T-helper 9 cell (primary cell): ENCODE measurements around the gene PIGL.
"Not testable (repeated sequence)": the region's sequence is repeated elsewhere in the genome, so short reads cannot be mapped to it uniquely, and the experiment has no call there.

ENCODE experiments used
- DNase-seq: peaks from one replicate; pipeline ENCODE4 v3.0.0-alpha.2; 2020

Gene PIGL

DNA sequence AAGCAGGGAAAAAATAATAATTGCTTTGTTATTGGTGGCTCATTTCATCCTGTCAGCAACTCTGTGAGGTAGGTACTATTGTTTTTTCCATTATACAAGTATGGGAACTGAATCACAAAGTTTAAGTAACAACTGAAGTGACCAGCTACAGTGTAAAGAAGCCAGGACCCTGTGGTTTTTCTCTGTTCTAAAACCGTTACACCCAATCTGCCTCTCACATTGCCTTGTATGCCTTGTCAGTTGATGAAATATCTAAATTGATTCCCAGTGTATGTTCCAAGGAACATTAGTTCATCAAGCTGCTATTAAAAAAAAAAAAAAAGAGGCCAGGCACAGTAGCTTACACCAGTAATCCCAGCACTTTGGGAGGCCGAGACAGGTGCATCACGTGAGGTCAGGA, 5.4 kb downstream of the PIGL start:
- DNase-seq, result no peak

DNA sequence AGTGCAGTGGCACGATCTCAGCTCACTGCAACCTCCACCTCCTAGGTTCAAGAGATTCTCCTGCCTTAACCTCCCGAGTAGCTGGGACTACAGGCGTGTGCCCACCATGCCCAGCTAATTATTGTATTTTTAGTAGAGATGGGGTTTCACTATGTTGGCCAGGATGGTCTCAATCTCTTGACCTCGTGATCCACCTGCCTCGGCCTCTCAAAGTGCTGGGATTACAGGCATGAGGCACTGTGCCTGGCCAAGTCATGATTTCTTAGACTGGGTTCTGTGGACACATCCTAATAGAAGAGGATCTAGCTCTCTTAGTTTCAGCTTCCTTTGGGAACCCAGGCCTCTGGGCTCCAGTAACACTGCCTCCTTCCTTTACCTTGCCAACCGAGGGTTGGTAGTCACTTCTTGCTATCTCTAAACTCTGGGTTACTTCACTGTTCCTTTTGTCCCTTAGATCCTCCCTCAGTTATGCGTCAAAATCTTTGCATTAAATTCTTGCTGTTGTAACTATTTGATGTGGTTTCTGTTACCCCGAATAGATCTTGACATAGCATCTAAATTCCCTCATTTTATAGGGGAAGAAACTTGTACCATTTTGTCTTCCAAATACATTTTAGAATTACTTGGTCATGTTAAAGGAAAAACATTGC, 13.0 kb downstream of the PIGL start:
- not testable (repeated sequence) for DNase-seq

GRCh38 chr17:16232391-16232790, 15.4 kb downstream of the PIGL start:
- no peak for DNase-seq

- no peak for DNase-seq
Observed at GRCh38 chr17:16239931-16240330, 22.9 kb downstream of the PIGL start.

GRCh38 chr17:16241906-16242399, 24.9 kb downstream of the PIGL start:
- no peak for DNase-seq

- DNase-seq, result no peak
Observed at GRCh38 chr17:16243385-16243784, 26.4 kb downstream of the PIGL start.

- no peak for DNase-seq
Observed at GRCh38 chr17:16243801-16244567, 27.0 kb downstream of the PIGL start.

DNA sequence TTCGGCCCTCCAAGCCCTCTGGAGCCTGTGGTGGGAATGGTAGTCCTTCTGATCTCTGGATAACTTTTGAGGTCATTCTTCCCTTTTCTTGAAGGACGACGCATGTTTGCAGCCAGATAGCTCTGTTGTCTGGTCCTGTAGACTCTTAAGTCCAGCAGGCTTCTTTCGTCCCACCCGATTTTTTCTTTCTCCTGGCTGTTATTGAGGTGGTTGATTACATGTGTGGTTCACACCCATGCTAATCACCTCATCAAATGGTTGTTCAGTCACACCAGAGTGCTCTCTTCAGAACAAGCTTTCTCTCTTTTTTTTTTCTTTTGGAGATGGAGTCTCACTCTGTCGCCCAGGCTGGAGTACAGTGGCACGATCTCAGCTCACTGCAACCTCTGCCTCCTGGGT, 30.6 kb downstream of the PIGL start:
- no peak for DNase-seq

DNA sequence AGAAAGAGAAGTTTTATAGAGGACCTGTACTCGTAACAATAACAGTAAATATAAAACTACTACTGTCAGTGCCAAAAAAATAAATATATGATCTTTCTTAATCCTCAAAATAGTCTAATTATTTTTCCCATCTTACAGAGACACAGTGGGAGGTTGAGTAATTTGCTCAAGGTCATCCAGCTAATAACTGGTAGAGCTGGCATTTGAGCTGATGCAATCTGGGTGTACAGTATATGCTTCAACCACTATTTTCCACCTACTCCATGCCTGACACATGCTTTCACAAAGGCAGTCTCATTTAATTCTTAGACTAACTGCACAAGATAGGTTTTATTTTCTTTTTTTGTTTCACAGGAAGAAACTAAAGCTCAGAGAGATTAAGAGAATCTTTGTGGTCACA, 33.6 kb downstream of the PIGL start:
- DNase-seq, result no peak

- DNase-seq, result no peak
Observed at GRCh38 chr17:16251043-16251442, 34.0 kb downstream of the PIGL start.

- DNase-seq, result no peak
Observed at GRCh38 chr17:16251556-16251955, 34.5 kb downstream of the PIGL start.

GRCh38 chr17:16254773-16255400, 37.9 kb downstream of the PIGL start:
- DNase-seq, result no peak

DNA sequence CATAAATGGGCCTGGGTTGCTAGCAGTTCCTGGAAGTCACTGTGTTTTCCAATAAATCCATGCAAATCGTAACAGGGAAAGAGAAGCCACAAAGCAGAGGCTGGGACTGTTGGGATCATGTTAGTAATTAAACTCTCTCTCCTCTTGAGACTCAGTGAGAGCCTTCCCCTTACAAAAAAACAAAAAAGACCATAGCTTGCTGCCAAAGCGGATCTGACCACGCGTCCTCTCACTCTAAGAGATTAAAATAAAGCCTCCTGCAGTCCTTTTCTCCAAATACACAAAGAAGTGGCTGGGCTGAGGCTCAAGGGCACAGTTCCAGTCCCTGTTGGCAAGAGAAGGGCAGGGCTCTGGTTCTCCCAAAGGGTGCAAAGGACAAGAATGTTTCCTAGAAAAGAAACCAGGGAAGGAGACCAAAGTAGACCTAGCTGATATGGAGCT, 38.5 kb downstream of the PIGL start:
- no peak for DNase-seq

DNA sequence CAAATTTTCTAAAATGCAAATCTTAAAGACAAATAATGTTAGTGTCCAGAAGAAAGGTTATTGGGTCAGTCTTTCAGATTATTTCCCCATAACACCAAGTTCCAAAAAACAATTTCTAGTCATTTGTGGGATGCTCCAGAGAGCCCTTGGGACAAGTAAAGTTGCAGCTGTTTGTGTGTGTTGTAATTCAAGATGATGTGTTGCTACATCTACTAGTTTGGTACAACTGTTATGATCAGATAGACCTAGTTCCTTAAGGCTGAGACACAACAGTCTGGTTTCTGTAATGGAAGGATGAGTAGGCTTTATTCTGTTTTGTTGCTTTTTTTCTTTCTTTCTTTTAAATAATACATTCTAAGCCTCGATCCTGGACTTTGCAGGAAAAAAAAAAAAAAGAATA, 41.9 kb downstream of the PIGL start:
- no peak for DNase-seq

GRCh38 chr17:16259926-16260325, 42.9 kb downstream of the PIGL start:
- DNase-seq, result no peak

- DNase-seq, result no peak
Observed at GRCh38 chr17:16261049-16261448, 44.0 kb downstream of the PIGL start.

DNA sequence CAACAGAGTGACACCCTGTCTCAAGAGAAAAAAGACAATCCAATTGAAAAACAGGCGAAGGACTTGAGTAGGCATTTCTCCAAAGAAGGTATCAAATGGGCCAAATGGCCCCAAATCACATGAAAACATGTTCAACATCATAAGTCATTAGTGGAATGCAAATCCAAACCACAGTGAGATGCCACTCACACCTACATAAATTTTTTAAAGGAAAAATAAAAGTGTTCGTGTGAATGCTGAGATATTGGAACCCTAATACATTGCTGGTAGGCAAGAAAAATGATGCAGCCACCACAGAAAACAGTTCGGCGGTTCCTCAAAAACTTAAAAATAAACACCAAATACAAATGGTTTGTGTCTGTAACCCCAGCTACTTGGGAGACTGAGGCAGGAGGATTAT, 45.2 kb downstream of the PIGL start:
- no peak for DNase-seq

- no peak for DNase-seq
Observed at GRCh38 chr17:16267174-16267573, 50.2 kb downstream of the PIGL start.

DNA sequence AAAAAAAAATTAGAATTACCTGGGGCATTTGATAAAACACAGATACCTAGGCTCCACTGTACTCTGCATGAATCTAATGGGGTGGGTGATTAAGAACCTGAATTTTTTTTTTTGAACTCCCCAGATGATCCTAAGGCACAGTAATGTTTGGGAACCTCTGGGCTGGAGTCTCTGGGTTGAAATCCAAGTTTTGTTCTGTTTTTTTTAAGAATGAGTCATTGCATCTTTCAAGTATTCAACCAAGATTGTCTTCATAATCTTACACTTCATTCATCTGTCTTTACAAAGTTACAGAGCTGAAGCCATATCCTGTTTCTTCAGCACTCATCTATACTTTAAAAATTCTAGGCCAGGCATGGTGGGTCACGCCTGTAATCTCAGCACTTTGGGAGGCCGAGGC, 52.6 kb downstream of the PIGL start:
- DNase-seq, result no peak

GRCh38 chr17:16272111-16272840, 55.3 kb downstream of the PIGL start:
- no peak for DNase-seq

DNA sequence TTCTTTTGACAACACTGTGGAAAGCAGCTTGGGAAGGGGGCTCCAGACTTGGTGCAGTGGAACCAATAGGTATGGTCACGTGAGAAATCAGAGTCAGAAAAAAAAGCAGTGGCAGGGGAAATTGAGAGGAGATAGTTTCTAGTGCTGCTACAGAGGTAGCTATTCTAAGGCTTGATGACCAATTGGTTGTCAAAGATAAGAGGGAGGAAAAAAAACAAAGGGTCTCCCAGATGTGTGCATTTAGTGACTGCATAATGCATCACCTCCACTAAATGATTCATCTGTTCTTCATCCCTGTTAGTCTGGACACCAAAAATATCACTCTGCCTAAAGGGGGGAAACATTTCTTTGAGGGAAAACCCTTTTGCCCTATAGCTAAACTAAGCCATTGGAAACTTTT, 56.5 kb downstream of the PIGL start:
- no peak for DNase-seq

- DNase-seq, result no peak
Observed at GRCh38 chr17:16273929-16274339, 56.9 kb downstream of the PIGL start.

DNA sequence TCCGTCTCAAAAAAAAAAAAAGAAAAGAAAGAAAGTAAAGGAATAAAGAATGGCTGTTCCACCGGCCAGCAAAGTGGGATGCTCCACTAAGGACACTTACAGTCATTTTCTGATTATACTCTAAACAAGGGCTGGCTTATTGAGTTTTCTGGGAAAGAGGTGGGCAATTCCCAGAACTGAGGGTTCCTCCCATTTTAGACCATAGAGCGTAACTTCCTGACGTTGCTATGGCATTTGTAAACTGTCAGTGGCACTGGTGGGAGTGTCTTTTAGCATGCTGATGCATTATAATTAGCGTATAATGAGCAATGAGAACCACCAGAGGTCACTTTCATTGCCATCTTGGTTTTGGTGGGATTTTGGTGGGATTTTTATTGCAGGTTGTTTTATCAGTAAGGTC, 58.0 kb downstream of the PIGL start:
- DNase-seq, result no peak
